Cerebellar nuclear complex (tissue), 1 donor: Measurements from ENCODE around the gene PPP4R2.
"Not testable (repeated sequence)": the region's sequence is repeated elsewhere in the genome, so short reads cannot be mapped to it uniquely, and the experiment has no call there.

Source experiments
- DNase-seq, 2 experiments: peaks; one replicate each; lab custom pipeline; 2025; lab: John Stamatoyannopoulos, UW

The PPP4R2 gene

GRCh38 chr3:73026111-73026759, 29.6 kb downstream of the PPP4R2 start:
- no peak for DNase-seq

- no peak for DNase-seq
Measured at GRCh38 chr3:73026760-73027113, 30.1 kb downstream of the PPP4R2 start.

GRCh38 chr3:73028803-73029202, 32.2 kb downstream of the PPP4R2 start:
- DNase-seq, result no peak

- DNase-seq, result no peak
Measured at GRCh38 chr3:73029321-73029796, 32.7 kb downstream of the PPP4R2 start.

DNA sequence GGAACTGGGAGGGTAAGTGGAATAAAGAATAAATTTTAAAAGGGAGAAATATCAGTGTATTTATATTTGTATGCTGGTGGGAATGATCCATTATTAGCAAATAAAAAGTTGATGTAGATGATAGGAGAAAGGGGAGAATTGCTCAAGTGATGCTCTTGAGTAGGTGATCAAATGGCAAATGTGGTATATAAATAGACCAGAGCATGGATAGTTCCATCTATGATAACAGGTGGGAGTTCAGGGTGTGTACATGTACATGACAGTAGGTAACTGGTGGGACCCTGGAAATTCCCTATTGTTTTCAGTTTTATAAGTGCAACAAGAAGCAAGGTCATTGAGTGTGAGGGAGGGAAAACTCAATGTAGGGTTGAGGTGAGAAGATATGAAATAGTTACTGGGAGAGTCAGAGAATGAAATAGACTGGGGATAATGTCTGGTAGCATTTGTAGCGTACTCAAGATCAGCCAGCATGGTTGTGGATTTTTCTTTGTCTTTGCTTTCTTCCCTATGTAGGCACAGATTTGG, 33.5 kb downstream of the PPP4R2 start:
- no peak for DNase-seq

GRCh38 chr3:73031573-73032103, 35.0 kb downstream of the PPP4R2 start:
- no peak for DNase-seq

GRCh38 chr3:73036694-73037591, 40.3 kb downstream of the PPP4R2 start:
- no peak for DNase-seq

DNA sequence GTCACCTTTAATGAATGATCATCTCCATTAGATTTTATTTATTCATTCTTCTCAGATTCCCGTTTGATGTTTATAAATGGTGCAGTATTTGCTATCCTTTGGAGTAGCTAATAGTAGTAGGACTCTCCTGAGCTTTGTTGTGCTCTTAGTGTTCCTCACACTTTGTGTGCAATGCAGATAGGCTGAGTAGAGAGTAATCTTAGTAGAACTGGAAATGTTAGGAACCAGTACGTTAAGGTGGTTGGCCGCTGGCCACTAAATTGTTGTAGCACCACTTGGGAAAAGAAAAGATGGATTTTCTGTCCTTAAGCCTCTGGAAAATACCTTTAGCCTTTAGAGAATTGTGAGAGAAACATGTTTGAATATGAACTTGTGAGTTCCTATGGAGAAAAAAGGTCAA, 44.9 kb downstream of the PPP4R2 start:
- DNase-seq, result no peak

- DNase-seq, result no peak
Measured at GRCh38 chr3:73043414-73043813, 46.8 kb downstream of the PPP4R2 start.

- no peak for DNase-seq
Measured at GRCh38 chr3:73045391-73045790, 48.8 kb downstream of the PPP4R2 start.

GRCh38 chr3:73046195-73046594, 49.6 kb downstream of the PPP4R2 start:
- DNase-seq, result no peak

DNA sequence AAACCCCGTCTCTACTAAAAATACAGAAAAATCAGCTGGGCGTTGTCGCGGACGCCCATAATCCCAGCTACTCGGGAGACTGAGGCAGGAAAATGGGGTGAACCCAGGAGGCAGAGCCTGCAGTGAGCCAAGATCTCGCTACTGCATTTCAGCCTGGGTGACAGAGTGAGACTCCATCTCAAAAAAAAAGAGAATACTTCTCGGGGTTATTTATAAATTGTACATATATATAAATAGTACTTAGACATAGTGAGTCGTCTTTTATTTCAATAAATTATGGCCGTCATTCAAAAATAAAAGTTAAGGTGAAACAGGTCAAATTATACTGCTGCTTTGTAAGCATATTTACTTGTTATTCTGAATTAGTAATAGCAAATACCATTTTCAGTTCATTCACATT, 52.7 kb downstream of the PPP4R2 start:
- no peak for DNase-seq

DNA sequence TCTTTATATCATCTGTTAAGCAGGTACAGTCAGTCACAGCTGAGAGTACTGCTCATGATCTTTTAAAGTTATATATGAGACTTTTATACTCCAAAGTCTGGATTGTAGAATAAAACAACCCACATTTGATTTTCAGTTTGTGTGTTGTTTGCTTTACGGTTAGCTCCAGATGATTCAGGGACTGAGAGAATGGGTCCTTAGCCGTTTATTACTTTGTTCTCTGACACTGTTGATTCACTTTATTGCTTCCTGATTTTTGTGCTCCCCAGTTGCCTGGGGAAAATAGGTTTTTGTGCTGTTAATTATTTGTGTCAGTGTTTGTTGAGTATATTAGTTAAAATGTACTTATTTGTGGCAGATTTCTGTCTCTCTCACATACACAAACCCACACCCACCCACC, 56.2 kb downstream of the PPP4R2 start:
- no peak for DNase-seq

- DNase-seq, result no peak
Measured at GRCh38 chr3:73055583-73055982, 59.0 kb downstream of the PPP4R2 start.

- DNase-seq, result no peak
Measured at GRCh38 chr3:73056014-73056844, 59.6 kb downstream of the PPP4R2 start.

- DNase-seq, result no peak
Measured at GRCh38 chr3:73056845-73057150, 60.2 kb downstream of the PPP4R2 start.

DNA sequence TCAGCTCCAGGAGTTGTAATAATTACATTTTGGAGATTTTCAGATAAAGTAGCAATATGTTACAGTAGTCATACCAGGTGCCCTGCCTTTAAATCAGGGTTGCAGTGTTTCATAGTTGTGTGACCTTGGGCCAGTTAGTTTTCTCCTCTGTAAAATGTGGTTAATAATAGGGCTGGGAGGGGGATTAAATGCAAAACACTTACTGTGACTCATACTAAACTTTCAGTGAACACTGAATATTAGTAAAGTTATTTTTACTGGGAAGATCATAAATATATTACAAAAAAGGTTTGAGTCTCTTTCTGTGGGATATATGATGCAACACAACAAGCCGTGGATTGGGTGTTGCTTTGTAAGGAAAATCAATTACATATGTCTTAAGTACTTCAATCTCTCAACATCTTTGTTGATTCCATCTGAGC, 63.7 kb downstream of the PPP4R2 start:
- no peak for DNase-seq

DNA sequence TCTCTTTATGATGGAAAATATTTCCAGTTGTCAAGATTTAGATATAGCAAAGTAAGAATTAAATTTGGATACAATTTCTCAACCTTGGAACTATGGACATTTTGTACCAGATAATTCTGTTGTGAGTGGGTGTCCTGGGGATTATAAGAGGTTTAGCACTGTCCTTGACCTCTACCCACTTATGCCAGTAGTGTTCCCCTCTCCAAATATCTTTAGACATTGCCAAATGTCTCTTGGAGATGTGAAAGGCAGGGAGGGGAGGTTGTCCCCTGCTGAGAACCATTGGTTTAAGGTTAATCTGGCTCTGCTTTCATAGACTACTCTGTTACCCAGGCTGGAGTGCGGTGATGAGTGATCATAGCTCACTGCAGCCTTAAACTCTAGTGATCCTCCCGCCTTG, 64.8 kb downstream of the PPP4R2 start, which contains the start of gene EBLN2:
TSS of gene EBLN2 (plus strand) at position 244 of the 400 bp plus-strand sequence. CDS start 423 bp downstream, outside the sequence.
- no peak for DNase-seq

GRCh38 chr3:73066243-73066642, 69.6 kb downstream of the PPP4R2 start:
- not testable (repeated sequence) for DNase-seq

DNA sequence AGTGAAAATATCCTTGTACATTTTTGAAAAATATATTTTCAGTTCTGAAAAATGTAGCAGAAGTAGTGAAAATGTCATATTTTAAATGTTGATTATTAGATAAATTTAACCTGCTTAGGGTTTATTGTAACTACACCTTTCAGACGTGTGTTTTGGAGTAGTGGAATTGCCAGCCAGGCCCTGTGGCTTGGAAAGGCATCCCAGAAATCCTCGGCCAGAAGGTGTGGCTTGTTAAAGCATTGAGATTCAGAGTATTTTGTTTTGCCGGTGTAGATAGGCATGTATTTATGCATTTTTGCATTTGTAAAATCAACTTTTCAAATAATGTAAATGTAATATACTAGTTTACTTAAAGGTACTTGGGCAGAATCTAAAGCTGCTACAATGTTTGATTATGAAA, 71.8 kb downstream of the PPP4R2 start:
- DNase-seq, result no peak

DNA sequence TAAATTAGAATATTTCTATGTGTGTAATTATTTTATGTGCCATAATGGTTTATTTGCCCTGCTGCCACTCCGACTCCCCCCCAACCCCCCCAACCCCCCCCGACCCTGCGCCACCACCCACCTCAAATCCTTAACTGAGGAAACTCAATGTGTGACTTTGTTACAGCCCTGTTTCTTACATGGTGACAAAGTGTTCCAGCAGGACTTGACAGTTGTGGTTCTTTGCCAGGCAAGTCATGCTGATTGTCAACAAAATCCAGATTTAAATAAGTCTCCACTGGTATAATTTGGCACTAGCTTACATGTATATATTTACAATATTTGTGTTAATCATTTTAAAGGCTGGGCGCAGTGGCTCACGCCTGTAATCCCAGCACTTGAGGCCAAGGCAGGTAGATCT, 72.6 kb downstream of the PPP4R2 start:
- DNase-seq, result no peak
